ENCODE results near the gene GRIA1. TPM values are rescaled to one million over a fixed set of nuclear protein-coding genes. Genes with fewer than 3 reads are reported as not detected.

Gene GRIA1
- total RNA-seq, 2 donors from 2014 or later = 0.12 to 1.2 TPM

GRCh38 chr5:153573326-153574033 is 83.0 kb downstream of the GRIA1 start:
- no peak for TF ChIP-seq CTCF (IDR thresholded peaks at IDR 0.05)
- H3K4me3 ChIP-seq = no peak overlapping the region
- H3K27me3 ChIP-seq = no peaks in the 10 kb centered on the region
- H3K36me3 ChIP-seq = no peaks in the 10 kb centered on the region
- no peak for DNase-seq (ENCODE audit: low spot score)
- H3K4me1 ChIP-seq = peaks cover 0 to 38% of the 10 kb centered on the region in 2 donors
- no peaks in the 10 kb centered on the region for H3K9me3 ChIP-seq
- H3K27ac ChIP-seq = no peak overlapping the region

GRCh38 chr5:153584126-153584959 is 93.9 kb downstream of the GRIA1 start:
- Histone ChIP-seq H3K36me3 (no peaks in the 10 kb centered on the region), H3K4me1 (no peaks in the 10 kb centered on the region), H3K4me3 (no peak overlapping the region), H3K9me3 (no peaks in the 10 kb centered on the region), H3K27ac (no peak overlapping the region), H3K27me3 (no peaks in the 10 kb centered on the region)
- no peak for DNase-seq (ENCODE audit: low spot score)
- TF ChIP-seq CTCF (IDR thresholded peaks at IDR 0.05) = no peak

- DNase-seq (ENCODE audit: low spot score) = no peak
- H3K4me3 ChIP-seq = no peak overlapping the region
- H3K36me3 ChIP-seq = no peaks in the 10 kb centered on the region
- no peak overlapping the region for H3K27ac ChIP-seq
- H3K4me1 ChIP-seq = no peaks in the 10 kb centered on the region
- no peak for TF ChIP-seq CTCF (IDR thresholded peaks at IDR 0.05)
- no peaks in the 10 kb centered on the region for H3K9me3 ChIP-seq
- no peaks in the 10 kb centered on the region for H3K27me3 ChIP-seq
These were observed 94.5 kb downstream of the GRIA1 start for GRCh38 chr5:153584960-153585359.

- DNase-seq (ENCODE audit: low spot score) = no peak
- no peak for TF ChIP-seq CTCF (IDR thresholded peaks at IDR 0.05)
- H3K9me3 ChIP-seq = no peaks in the 10 kb centered on the region
- H3K36me3 ChIP-seq = no peaks in the 10 kb centered on the region
- H3K4me1 ChIP-seq = no peaks in the 10 kb centered on the region
- H3K4me3 ChIP-seq = no peak overlapping the region
- H3K27me3 ChIP-seq = no peaks in the 10 kb centered on the region
- no peak overlapping the region for H3K27ac ChIP-seq
These were observed 95.3 kb downstream of the GRIA1 start for GRCh38 chr5:153585622-153586277.

GRCh38 chr5:153592081-153592480 is 101.6 kb downstream of the GRIA1 start:
- no peaks in the 10 kb centered on the region for H3K4me1 ChIP-seq
- no peak for DNase-seq (ENCODE audit: low spot score)
- TF ChIP-seq CTCF (IDR thresholded peaks at IDR 0.05) = no peak
- no peaks in the 10 kb centered on the region for H3K27me3 ChIP-seq
- H3K36me3 ChIP-seq = no peaks in the 10 kb centered on the region
- H3K9me3 ChIP-seq = no peaks in the 10 kb centered on the region
- no peak overlapping the region for H3K27ac ChIP-seq
- no peak overlapping the region for H3K4me3 ChIP-seq
